K562 (cell line): ENCODE data around the gene IL1RN. TPM values are rescaled to one million over a fixed set of nuclear protein-coding genes. Genes with fewer than 3 reads are reported as not detected.
"Not testable (repeated sequence)": the region's sequence is repeated elsewhere in the genome, so short reads cannot be mapped to it uniquely, and the experiment has no call there.

Source experiments
- ATAC-seq: fragments of 200-7000 bp; cut with Tn5 transposase; 3 replicates; pipeline ENCODE4 v1.9.1; 2020; ENCODE audit warnings: moderate library complexity
- BruUV-seq: library from RNA; stranded (reverse); fragments of 400-500 nt; replicated peaks from 2 replicates; lab custom pipeline; 2021; lab: Mats Ljungman, UMichigan
- CTCF ChIA-PET: fragments of 300-600 bp; formaldehyde crosslinking; extraction: SDS; loops from one replicate; lab custom pipeline; 2021; ENCODE audit warnings: low intra/inter-chr PET ratio; lab: Yijun Ruan, JAX
- POLR2A ChIA-PET: fragments of 300-600, 350-650 bp; sonication (Branson Sonifier 250); formaldehyde crosslinking; extraction: SDS; loops from one replicate; lab custom pipeline; 2021; ENCODE audit warnings: antibody characterized with exemption, inconsistent platforms; lab: Yijun Ruan, JAX
- DNase-seq, 4 experiments: peaks; one replicate each; pipeline versions ENCODE4 v3.0.0 to v3.0.0-alpha.2; 2011 to 2018; ENCODE audit warnings: low spot score in 3 of 4, mixed read lengths in 3 of 4; ENCODE audit errors: extremely low read depth in 1 of 4
- FAIRE-seq: peaks from 2 replicates; lab custom pipeline; 2011; peaks lifted over from hg19 to GRCh38; lab: Jason Lieb, UNC
- H2AFZ ChIP-seq: 2 replicates; pipeline ENCODE4 v1.6.0; 2011; ENCODE audit warnings: low read depth, low read length, control low read depth, inconsistent platforms
- H3K27ac ChIP-seq: fragments of 200-600 bp; 3 replicates; pipeline ENCODE4 v1.8.0; 2011; ENCODE audit warnings: low read depth, mild to moderate bottlenecking, control low read depth, inconsistent platforms, low read length, moderate library complexity, mixed read lengths; ENCODE audit errors: extremely low read depth
- H3K27me3 ChIP-seq, 2 experiments: fragments of 300-600 bp in 1 of 2; 2 replicates in 1 of 2; 3 replicates in 1 of 2; pipeline versions ENCODE4 v1.6.0 to v1.8.0; 2011; ENCODE audit warnings: inconsistent platforms in 2 of 2, low read length in 2 of 2, mild to moderate bottlenecking in 1 of 2, mixed read lengths in 1 of 2, moderate library complexity in 1 of 2; ENCODE audit not compliant: control insufficient read depth in 2 of 2, insufficient read depth in 2 of 2
- H3K36me3 ChIP-seq: fragments of 300-600 bp; 3 replicates; pipeline ENCODE4 v1.8.0; 2011; ENCODE audit warnings: mild to moderate bottlenecking, low read length, inconsistent platforms; ENCODE audit not compliant: control insufficient read depth, insufficient read depth
- H3K4me1 ChIP-seq, 2 experiments: fragments of 200-600 bp in 1 of 2; replicated peaks in 1 of 2; 2 replicates in 1 of 2; 3 replicates in 1 of 2; pipeline versions ENCODE4 v1.5.1 to v1.8.0; 2011; ENCODE audit warnings: inconsistent platforms in 2 of 2, low read length in 2 of 2, mild to moderate bottlenecking in 1 of 2, mixed read lengths in 1 of 2, moderate library complexity in 1 of 2; ENCODE audit not compliant: control insufficient read depth in 2 of 2, insufficient read depth in 2 of 2
- H3K4me2 ChIP-seq: 2 replicates; pipeline ENCODE4 v1.6.1; 2011; ENCODE audit warnings: low read length, control low read depth, inconsistent platforms, mixed read lengths; ENCODE audit not compliant: insufficient read depth
- H3K4me3 ChIP-seq: fragments of 200-600 bp; sonication (generic), shearing (Covaris generic); 2 replicates; pipeline ENCODE4 v1.5.1; 2016; ENCODE audit warnings: control low read depth, inconsistent platforms
- H3K79me2 ChIP-seq: fragments of 200-600 bp; 3 replicates; pipeline ENCODE4 v1.8.0; 2011; ENCODE audit warnings: low read length, inconsistent platforms; ENCODE audit not compliant: control insufficient read depth, insufficient read depth
- H3K9ac ChIP-seq, 2 experiments: 2 replicates each; pipeline versions ENCODE4 v1.6.0 to v1.6.1; 2011; ENCODE audit warnings: low read depth in 2 of 2, low read length in 2 of 2, control low read depth in 1 of 2, inconsistent platforms in 1 of 2, mild to moderate bottlenecking in 1 of 2, mixed read lengths in 1 of 2; ENCODE audit not compliant: insufficient read depth in 1 of 2
- H3K9me1 ChIP-seq: one replicate; pipeline ENCODE4 v1.6.0; 2011; ENCODE audit warnings: inconsistent platforms, mild to moderate bottlenecking, low read length, moderate library complexity; ENCODE audit not compliant: control insufficient read depth, insufficient read depth
- H3K9me3 ChIP-seq: replicated peaks from 2 replicates; pipeline ENCODE4 v1.5.1; 2011; ENCODE audit warnings: low read depth, low read length, inconsistent platforms; ENCODE audit not compliant: control insufficient read depth, insufficient read depth
- H4K20me1 ChIP-seq: replicated peaks from 2 replicates; pipeline ENCODE4 v1.6.1; 2011; ENCODE audit warnings: low read length, inconsistent platforms, mixed read lengths; ENCODE audit not compliant: control insufficient read depth, insufficient read depth
- ARNT ChIP-seq, 2 experiments: fragments of 450-650 bp; IDR thresholded peaks; 2 replicates each; pipeline ENCODE4 v1.6.1; 2016; ENCODE audit warnings: mild to moderate bottlenecking in 1 of 2
- BRD9 ChIP-seq: fragments of 450-650 bp; IDR thresholded peaks from 2 replicates; pipeline ENCODE4 v1.6.1; 2018; ENCODE audit warnings: low read depth; ENCODE audit not compliant: partially characterized antibody
- C11orf30 ChIP-seq: fragments of 450-650 bp; IDR thresholded peaks from 2 replicates; pipeline ENCODE4 v1.6.1; 2016; ENCODE audit warnings: low read depth, mild to moderate bottlenecking
- DMBX1 ChIP-seq: fragments of 250-450 bp; sonication (Bioruptor Pico); IDR thresholded peaks from 2 replicates; pipeline ENCODE4 v1.8.0; 2022; ENCODE audit warnings: inconsistent platforms, mild to moderate bottlenecking, moderate library complexity, borderline replicate concordance
- HLTF ChIP-seq: fragments of 450-650 bp; IDR thresholded peaks from 2 replicates; pipeline ENCODE4 v1.6.1; 2016
- MAFG ChIP-seq: fragments of 450-650 bp; conservative IDR thresholded peaks from 2 replicates; pipeline ENCODE4 v1.6.1; 2016; ENCODE audit warnings: missing genetic modification characterization, missing compliant biosample characterization
- NFE2 ChIP-seq: IDR thresholded peaks from 2 replicates; pipeline ENCODE4 v1.6.1; 2014; ENCODE audit warnings: antibody characterized with exemption, low read depth
- SIN3B ChIP-seq: fragments of 450-650 bp; IDR thresholded peaks from 2 replicates; pipeline ENCODE4 v1.6.1; 2017; ENCODE audit warnings: low read depth, mild to moderate bottlenecking, moderate library complexity
- ZNF316 ChIP-seq: fragments of 450-650 bp; IDR thresholded peaks from 2 replicates; pipeline ENCODE4 v1.6.1; 2016
- WGBS: fragments of 100-300 bp; shearing (Covaris generic); methylation state at CpG from one replicate; pipeline ENCODE4 v1.1.6; 2016; ENCODE audit warnings: low coverage, mixed read lengths; ENCODE audit not compliant: insufficient coverage; ENCODE audit errors: missing lambda C conversion rate; 5-methylcytosine and 5-hydroxymethylcytosine counted together
- in situ Hi-C: fragments of 300-500 bp; cut with MboI; formaldehyde crosslinking; loops from 4 replicates; pipeline ENCODE4 v1.15.0; 2018; ENCODE audit warnings: inconsistent platforms, mixed read lengths
- intact Hi-C: fragments of 100-400 bp; cut with micrococcal nuclease; formaldehyde crosslinking; loops from 2 replicates; pipeline ENCODE4 v1.14.2; 2022
- polyA plus RNA-seq, 8 experiments: library from polyadenylated mRNA; depleted of rRNA in 4 of 8; stranded (reverse) in 5 of 8; unstranded in 3 of 8; fragments of >200 nt; fragmentation: Nextera tagmentation in 2 of 8; fragmentation: Illumina TruSeq in 1 of 8; extraction: Ambion mirVana in 2 of 8; extraction: Trizol in 1 of 8; gene quantifications; 2 replicates each; pipeline versions ENCODE4 v1.2.1 to v1.2.3, GENCODE V29; 2011 to 2014; ENCODE audit warnings: inconsistent platforms in 1 of 8, missing spikeins in 1 of 8
- total RNA-seq, 7 experiments: library from RNA; depleted of rRNA in 6 of 7; stranded (reverse); fragments of >200 nt in 6 of 7; fragmentation: Illumina TruSeq in 2 of 7; extraction: Trizol in 2 of 7; gene quantifications; 2 replicates each; pipeline versions ENCODE4 v1.2.1 to v1.2.3, GENCODE V29; 2011 to 2021; ENCODE audit warnings: low replicate concordance in 1 of 7
- TF ChIP-seq, protein P1 (sequence below): fragments of 450-650 bp; IDR thresholded peaks from 2 replicates; pipeline ENCODE4 v1.6.1; 2017; ENCODE audit warnings: antibody characterized with exemption
- TF ChIP-seq, protein P2 (sequence below): sonication (generic); formaldehyde crosslinking; IDR thresholded peaks from 2 replicates; pipeline ENCODE4 v1.8.1; 2023; ENCODE audit warnings: mild to moderate bottlenecking, missing genetic modification reagents

IL1RN gene
- total and polyA plus RNA-seq, 9 of the 15 experiments (the other 6 are each of a cell fraction or from before 2014, with no cell fraction given) = 0.13 TPM; not detected in 8

- TF ChIP-seq, protein P1, sequence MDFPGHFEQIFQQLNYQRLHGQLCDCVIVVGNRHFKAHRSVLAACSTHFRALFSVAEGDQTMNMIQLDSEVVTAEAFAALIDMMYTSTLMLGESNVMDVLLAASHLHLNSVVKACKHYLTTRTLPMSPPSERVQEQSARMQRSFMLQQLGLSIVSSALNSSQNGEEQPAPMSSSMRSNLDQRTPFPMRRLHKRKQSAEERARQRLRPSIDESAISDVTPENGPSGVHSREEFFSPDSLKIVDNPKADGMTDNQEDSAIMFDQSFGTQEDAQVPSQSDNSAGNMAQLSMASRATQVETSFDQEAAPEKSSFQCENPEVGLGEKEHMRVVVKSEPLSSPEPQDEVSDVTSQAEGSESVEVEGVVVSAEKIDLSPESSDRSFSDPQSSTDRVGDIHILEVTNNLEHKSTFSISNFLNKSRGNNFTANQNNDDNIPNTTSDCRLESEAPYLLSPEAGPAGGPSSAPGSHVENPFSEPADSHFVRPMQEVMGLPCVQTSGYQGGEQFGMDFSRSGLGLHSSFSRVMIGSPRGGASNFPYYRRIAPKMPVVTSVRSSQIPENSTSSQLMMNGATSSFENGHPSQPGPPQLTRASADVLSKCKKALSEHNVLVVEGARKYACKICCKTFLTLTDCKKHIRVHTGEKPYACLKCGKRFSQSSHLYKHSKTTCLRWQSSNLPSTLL = no peak
- TF ChIP-seq, protein P2, sequence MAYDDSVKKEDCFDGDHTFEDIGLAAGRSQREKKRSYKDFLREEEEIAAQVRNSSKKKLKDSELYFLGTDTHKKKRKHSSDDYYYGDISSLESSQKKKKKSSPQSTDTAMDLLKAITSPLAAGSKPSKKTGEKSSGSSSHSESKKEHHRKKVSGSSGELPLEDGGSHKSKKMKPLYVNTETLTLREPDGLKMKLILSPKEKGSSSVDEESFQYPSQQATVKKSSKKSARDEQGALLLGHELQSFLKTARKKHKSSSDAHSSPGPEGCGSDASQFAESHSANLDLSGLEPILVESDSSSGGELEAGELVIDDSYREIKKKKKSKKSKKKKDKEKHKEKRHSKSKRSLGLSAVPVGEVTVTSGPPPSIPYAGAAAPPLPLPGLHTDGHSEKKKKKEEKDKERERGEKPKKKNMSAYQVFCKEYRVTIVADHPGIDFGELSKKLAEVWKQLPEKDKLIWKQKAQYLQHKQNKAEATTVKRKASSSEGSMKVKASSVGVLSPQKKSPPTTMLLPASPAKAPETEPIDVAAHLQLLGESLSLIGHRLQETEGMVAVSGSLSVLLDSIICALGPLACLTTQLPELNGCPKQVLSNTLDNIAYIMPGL (CRISPR knock-in tag) = no peak
- TF ChIP-seq ARNT (IDR thresholded peaks at IDR 0.05) (no peak), SIN3B (no peak), BRD9 (no peak), DMBX1 (CRISPR knock-in tag) (no peak), HLTF (no peak)
Measured at GRCh38 chr2:113093613-113093977, 33.8 kb upstream of the IL1RN start (continued).

- DNase-seq, H3K36me3 ChIP-seq, FAIRE-seq, H3K9me3 ChIP-seq, BruUV-seq, H2AFZ ChIP-seq, H3K79me2 ChIP-seq, intact Hi-C loops, H3K4me1 ChIP-seq, CTCF ChIA-PET, H3K9ac ChIP-seq, POLR2A ChIA-PET, H3K4me3 ChIP-seq, ATAC-seq, H3K27ac ChIP-seq, H4K20me1 ChIP-seq, in situ Hi-C loops, H3K4me2 ChIP-seq, H3K9me1 ChIP-seq: not testable (repeated sequence)
- peaks cover 15 to 31% of the 10 kb centered on the region in 2 experiments for H3K27me3 ChIP-seq
- TF ChIP-seq NFE2 (0 out of 2 replicates have a peak, but pooled peaks have one; percentile 16), ZNF316 (peak; percentile 33; the same call in 1 of the 2 replicates), MAFG (peak; percentile 59), C11orf30 (0 out of 2 replicates have a peak, but pooled peaks have one; percentile 32)
- WGBS = 15% methylated on average over 11 of the region's 14 CpGs
Measured at GRCh38 chr2:113096306-113096705, 31.1 kb upstream of the IL1RN start.
